Endothelial cell of umbilical vein (primary cell): ENCODE data around the gene PARP3. TPM values are rescaled to one million over a fixed set of nuclear protein-coding genes. Genes with fewer than 3 reads are reported as not detected.

ENCODE experiments used
- BruUV-seq: library from RNA; stranded (reverse); fragments of 400-500 nt; replicated peaks from 2 replicates; lab custom pipeline; 2021; lab: Mats Ljungman, UMichigan
- CTCF ChIA-PET: fragments of 300-600, 350-600 bp; sonication (Branson Sonifier 250); formaldehyde crosslinking; loops from one replicate; lab custom pipeline; 2021; ENCODE audit warnings: antibody characterized with exemption, inconsistent platforms; lab: Charles Lee
- POLR2A ChIA-PET: fragments of 300-600, 350-600 bp; sonication (Branson Sonifier 250); formaldehyde crosslinking; loops from one replicate; lab custom pipeline; 2021; ENCODE audit warnings: antibody characterized with exemption, inconsistent platforms; lab: Charles Lee
- DNase-seq: peaks from one replicate; pipeline ENCODE4 v3.0.0-alpha.2; 2011; ENCODE audit warnings: low read depth, low spot score
- FAIRE-seq: peaks from 2 replicates; lab custom pipeline; 2011; peaks lifted over from hg19 to GRCh38; lab: Jason Lieb, UNC
- H2AFZ ChIP-seq: 2 replicates; pipeline ENCODE4 v1.6.0; 2012; ENCODE audit warnings: low read depth, low read length, control low read depth, inconsistent platforms
- H3K27ac ChIP-seq: 2 replicates; pipeline ENCODE4 v1.5.1; 2011; ENCODE audit warnings: low read depth, mild to moderate bottlenecking, control low read depth, low read length, moderate library complexity; ENCODE audit not compliant: insufficient read depth
- H3K27me3 ChIP-seq, 2 experiments: 2 replicates each; pipeline versions ENCODE4 v1.6.0 to v1.6.1; 2011; ENCODE audit warnings: low read length in 2 of 2, mixed read lengths in 1 of 2; ENCODE audit not compliant: control insufficient read depth in 2 of 2, insufficient read depth in 2 of 2
- H3K36me3 ChIP-seq, 2 experiments: 2 replicates in 1 of 2; 3 replicates in 1 of 2; pipeline ENCODE4 v1.5.1; 2011; ENCODE audit warnings: low read length in 2 of 2, mild to moderate bottlenecking in 1 of 2, moderate library complexity in 1 of 2; ENCODE audit not compliant: control insufficient read depth in 2 of 2, insufficient read depth in 2 of 2; ENCODE audit errors: extremely low read depth in 1 of 2
- H3K4me1 ChIP-seq: 3 replicates; pipeline ENCODE4 v1.5.1; 2011; ENCODE audit warnings: mild to moderate bottlenecking, low read length; ENCODE audit not compliant: control insufficient read depth, insufficient read depth; ENCODE audit errors: extremely low read depth
- H3K4me2 ChIP-seq: 2 replicates; pipeline ENCODE4 v1.6.1; 2011; ENCODE audit warnings: low read length, control low read depth, mixed read lengths; ENCODE audit not compliant: insufficient read depth
- H3K4me3 ChIP-seq, 3 experiments: fragments of 200-600 bp in 1 of 3; sonication (generic), shearing (Covaris generic) in 1 of 3; replicated peaks in 1 of 3; 2 replicates each; pipeline ENCODE4 v1.5.1; 2011 to 2016; ENCODE audit warnings: control low read depth in 3 of 3, low read length in 3 of 3, mild to moderate bottlenecking in 2 of 3, inconsistent platforms in 1 of 3, low read depth in 1 of 3, moderate library complexity in 1 of 3; ENCODE audit not compliant: insufficient read depth in 1 of 3
- H3K79me2 ChIP-seq: 2 replicates; pipeline ENCODE4 v1.6.0; 2012; ENCODE audit warnings: low read length, inconsistent platforms; ENCODE audit not compliant: control insufficient read depth, insufficient read depth
- H3K9ac ChIP-seq: replicated peaks from 2 replicates; pipeline ENCODE3; 2011; ENCODE audit warnings: low read length, control low read depth; ENCODE audit not compliant: insufficient read depth; ENCODE audit errors: extremely low read depth
- H3K9me1 ChIP-seq: replicated peaks from 3 replicates; pipeline ENCODE4 v1.6.0; 2011; ENCODE audit warnings: mild to moderate bottlenecking, low read length; ENCODE audit not compliant: control insufficient read depth, insufficient read depth; ENCODE audit errors: extremely low read depth
- H3K9me3 ChIP-seq: replicated peaks from 2 replicates; pipeline ENCODE4 v1.5.1; 2012; ENCODE audit warnings: low read length, inconsistent platforms; ENCODE audit not compliant: control insufficient read depth, insufficient read depth
- H4K20me1 ChIP-seq: replicated peaks from 2 replicates; pipeline ENCODE3; 2011; ENCODE audit warnings: mild to moderate bottlenecking, low read length; ENCODE audit not compliant: control insufficient read depth, insufficient read depth; ENCODE audit errors: extremely low read depth
- CTCF ChIP-seq, 2 donors: IDR thresholded peaks; 1 replicate in 1 of 2; 2 replicates in 1 of 2; pipeline ENCODE4 v1.5.1; 2011; ENCODE audit warnings: low read length in 2 of 2, mild to moderate bottlenecking in 2 of 2, moderate library complexity in 2 of 2, control low read depth in 1 of 2, inconsistent platforms in 1 of 2, low read depth in 1 of 2; ENCODE audit not compliant: insufficient read depth in 1 of 2; ENCODE audit errors: extremely low read depth in 1 of 2
- EZH2 ChIP-seq: IDR thresholded peaks from 2 replicates; pipeline ENCODE4 v1.6.1; 2012; ENCODE audit warnings: borderline replicate concordance, low read depth, mild to moderate bottlenecking, moderate library complexity, low read length, inconsistent platforms; ENCODE audit not compliant: severe bottlenecking
- FOS ChIP-seq: IDR thresholded peaks from 2 replicates; pipeline ENCODE4 v1.6.1; 2011; ENCODE audit warnings: mild to moderate bottlenecking, low read length, moderate library complexity, borderline replicate concordance; ENCODE audit not compliant: insufficient read depth
- GATA2 ChIP-seq: IDR thresholded peaks from 2 replicates; pipeline ENCODE4 v1.7.0; 2011; ENCODE audit warnings: low read depth, mild to moderate bottlenecking, moderate library complexity, mixed read lengths, low read length; ENCODE audit not compliant: insufficient read length, insufficient read depth
- JUN ChIP-seq: IDR thresholded peaks from 2 replicates; pipeline ENCODE4 v1.6.1; 2011; ENCODE audit warnings: borderline replicate concordance, low read depth; ENCODE audit not compliant: insufficient read length, insufficient read depth
- MAX ChIP-seq: IDR thresholded peaks from 2 replicates; pipeline ENCODE4 v1.6.1; 2011; ENCODE audit not compliant: insufficient read depth, insufficient read length
- MYC ChIP-seq: IDR thresholded peaks from one replicate; pipeline ENCODE4 v1.6.1; 2011; ENCODE audit warnings: mild to moderate bottlenecking, low read depth, low read length
- POLR2A ChIP-seq: IDR thresholded peaks from 2 replicates; pipeline ENCODE4 v1.6.1; 2012; ENCODE audit warnings: low read depth, mild to moderate bottlenecking, control low read depth, low read length
- POLR2AphosphoS5 ChIP-seq: IDR thresholded peaks from 2 replicates; pipeline ENCODE4 v1.6.1; 2012; ENCODE audit warnings: low read depth, mild to moderate bottlenecking, control low read depth, low read length, moderate library complexity; ENCODE audit not compliant: insufficient read depth
- dilution Hi-C: fragments of 300-500 bp; cut with MboI; formaldehyde crosslinking; loops from one replicate; pipeline ENCODE4 v1.15.0; 2019; ENCODE audit warnings: low sequenced_read_pairs; ENCODE audit not compliant: extremely low pct_ligation_motif_present
- intact Hi-C: fragments of 100-400 bp; cut with micrococcal nuclease; formaldehyde crosslinking; loops from one replicate; pipeline ENCODE4 v1.10.0; 2022
- polyA plus RNA-seq, 4 experiments: library from polyadenylated mRNA; depleted of rRNA in 3 of 4; stranded (reverse) in 3 of 4; unstranded in 1 of 4; fragments of >200 nt; gene quantifications; 2 replicates each; pipeline versions ENCODE4 v1.2.1 to v1.2.3, GENCODE V29; 2011 to 2012; ENCODE audit warnings: missing spikeins in 1 of 4
- total RNA-seq: library from RNA; stranded (reverse); gene quantifications from 2 replicates; pipeline ENCODE4 v1.2.3, GENCODE V29; 2021

Gene PARP3
- total and polyA plus RNA-seq, 2 donors (not counting 3 experiments of a cell fraction or from before 2014, with no cell fraction given), result 10.0 to 13.8 TPM

- FAIRE-seq, result no peak
- Histone ChIP-seq H3K79me2 (no peaks in the 10 kb centered on the region), H3K4me3 (no peak overlapping the region), H3K4me2 (no peak overlapping the region), H2AFZ (no peak overlapping the region), H3K36me3 (peaks cover 0 to 2% of the 10 kb centered on the region in 2 experiments), H3K9me1 (no peaks in the 10 kb centered on the region), H4K20me1 (no peaks in the 10 kb centered on the region), H3K27ac (no peak overlapping the region), H3K27me3 (peaks cover 7 to 13% of the 10 kb centered on the region in 2 experiments), H3K4me1 (no peaks in the 10 kb centered on the region), H3K9ac (no peak overlapping the region), H3K9me3 (no peaks in the 10 kb centered on the region)
- BruUV-seq, result no TSS peak
- no peak for DNase-seq
- ChIA-PET POLR2A (no interaction called here), CTCF (interaction anchor here (0.6 to 2.1 kb wide), 5 partner anchors 10 to 17 kb away, joined by 3 to 14 read pairs (median 8); partner anchors contain the start of genes ABHD14A, ABHD14B, PARP3 and PCBP4)
- dilution Hi-C loops, result no loop called here
- TF ChIP-seq MYC (no peak), GATA2 (no peak)
- intact Hi-C loops, result no loop called here
Measured at GRCh38 chr3:51957520-51958205, 15.5 kb downstream of the PARP3 start.

GRCh38 chr3:51958603-51959521 is 16.7 kb downstream of the PARP3 start:
- Histone ChIP-seq H3K27me3 (peaks cover 6 to 10% of the 10 kb centered on the region in 2 experiments), H3K4me2 (no peak overlapping the region), H3K36me3 (peaks cover 0 to 2% of the 10 kb centered on the region in 2 experiments), H3K4me1 (no peaks in the 10 kb centered on the region), H3K9me1 (no peaks in the 10 kb centered on the region), H3K27ac (no peak overlapping the region), H2AFZ (no peak overlapping the region), H3K4me3 (no peak overlapping the region), H3K9ac (no peak overlapping the region), H4K20me1 (no peaks in the 10 kb centered on the region), H3K79me2 (no peaks in the 10 kb centered on the region), H3K9me3 (no peaks in the 10 kb centered on the region)
- DNase-seq, result no peak
- POLR2A ChIA-PET, result no interaction called here
- TF ChIP-seq CTCF (IDR thresholded peaks at IDR 0.05; ENCODE audit: extremely low read depth in 1 of 2, insufficient read depth in 1 of 2, low read depth in 1 of 2, low read length in 2 of 2) (no peak), EZH2 (no peak), POLR2AphosphoS5 (no peak), MYC (no peak), GATA2 (no peak), FOS (no peak), POLR2A (no peak), JUN (no peak), MAX (no peak)
- FAIRE-seq, result no peak
- intact Hi-C loops, result no loop called here
- CTCF ChIA-PET, result interaction anchor here (1.0 to 2.1 kb wide), 4 partner anchors 9 to 24 kb away, joined by 3 to 14 read pairs (median 8); partner anchors contain the start of genes ABHD14B, PARP3, PCBP4 and RRP9
- no TSS peak for BruUV-seq
- dilution Hi-C loops, result no loop called here
